Keratinocyte (primary cell): ENCODE data around the gene GPC5.

ENCODE experiments used
- EZH2 ChIP-seq: IDR thresholded peaks from one replicate; pipeline ENCODE4 v1.6.1; 2012; ENCODE audit warnings: inconsistent platforms, mild to moderate bottlenecking, low read length, moderate library complexity
- TF ChIP-seq, protein P1 (sequence below), 3 experiments: IDR thresholded peaks in 1 of 3; conservative IDR thresholded peaks in 1 of 3; optimal IDR thresholded peaks in 1 of 3; 2 replicates in 2 of 3; 3 replicates in 1 of 3; pipeline versions ENCODE3 to v1.5.1; 2011; ENCODE audit warnings: low read length in 3 of 3, mild to moderate bottlenecking in 3 of 3, moderate library complexity in 2 of 3, control low read depth in 1 of 3, inconsistent platforms in 1 of 3; ENCODE audit not compliant: insufficient read depth in 2 of 3; ENCODE audit errors: extremely low read depth in 1 of 3

DNA sequence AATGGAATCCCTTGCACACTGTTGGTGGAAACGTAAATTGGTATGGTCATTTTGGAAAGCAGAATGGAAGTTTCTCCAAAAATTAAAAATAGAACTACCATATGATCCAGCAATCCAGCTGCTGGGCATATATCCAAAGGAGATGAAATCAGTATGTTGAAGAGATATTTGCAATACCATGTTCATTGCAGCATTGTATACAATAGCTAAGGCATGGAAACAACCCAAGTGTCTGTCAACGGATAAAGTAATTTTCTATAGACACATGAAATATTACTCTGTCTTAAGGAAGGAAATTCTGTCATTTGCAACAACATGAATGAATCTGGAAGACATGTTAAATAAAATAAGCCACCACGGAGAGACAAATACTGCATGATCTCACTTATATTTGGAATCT is 124.7 kb downstream of the GPC5 start:
- TF ChIP-seq, protein P1, sequence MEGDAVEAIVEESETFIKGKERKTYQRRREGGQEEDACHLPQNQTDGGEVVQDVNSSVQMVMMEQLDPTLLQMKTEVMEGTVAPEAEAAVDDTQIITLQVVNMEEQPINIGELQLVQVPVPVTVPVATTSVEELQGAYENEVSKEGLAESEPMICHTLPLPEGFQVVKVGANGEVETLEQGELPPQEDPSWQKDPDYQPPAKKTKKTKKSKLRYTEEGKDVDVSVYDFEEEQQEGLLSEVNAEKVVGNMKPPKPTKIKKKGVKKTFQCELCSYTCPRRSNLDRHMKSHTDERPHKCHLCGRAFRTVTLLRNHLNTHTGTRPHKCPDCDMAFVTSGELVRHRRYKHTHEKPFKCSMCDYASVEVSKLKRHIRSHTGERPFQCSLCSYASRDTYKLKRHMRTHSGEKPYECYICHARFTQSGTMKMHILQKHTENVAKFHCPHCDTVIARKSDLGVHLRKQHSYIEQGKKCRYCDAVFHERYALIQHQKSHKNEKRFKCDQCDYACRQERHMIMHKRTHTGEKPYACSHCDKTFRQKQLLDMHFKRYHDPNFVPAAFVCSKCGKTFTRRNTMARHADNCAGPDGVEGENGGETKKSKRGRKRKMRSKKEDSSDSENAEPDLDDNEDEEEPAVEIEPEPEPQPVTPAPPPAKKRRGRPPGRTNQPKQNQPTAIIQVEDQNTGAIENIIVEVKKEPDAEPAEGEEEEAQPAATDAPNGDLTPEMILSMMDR (optimal IDR thresholded peaks at IDR 0.05 in 1 of 3, IDR thresholded peaks at IDR 0.05 in 1 of 3, conservative IDR thresholded peaks at IDR 0.05 in 1 of 3; ENCODE audit: extremely low read depth in 1 of 3, insufficient read depth in 2 of 3, low read length in 3 of 3) = no peak
- TF ChIP-seq EZH2 = no peak
